GM19452 (cell line): ENCODE data around the gene ETV3.

Source experiments
- ATAC-seq: cut with Tn5 transposase; IDR thresholded peaks from one replicate; pipeline ENCODE4 v1.9.1; 2021; ENCODE audit not compliant: unreplicated experiment

Gene ETV3

GRCh38 chr1:157162345-157162744, 24.1 kb upstream of the ETV3 start:
- no peak for ATAC-seq

GRCh38 chr1:157161901-157162300, 23.7 kb upstream of the ETV3 start:
- ATAC-seq: no peak

GRCh38 chr1:157158967-157159366, 20.8 kb upstream of the ETV3 start:
- no peak for ATAC-seq

DNA sequence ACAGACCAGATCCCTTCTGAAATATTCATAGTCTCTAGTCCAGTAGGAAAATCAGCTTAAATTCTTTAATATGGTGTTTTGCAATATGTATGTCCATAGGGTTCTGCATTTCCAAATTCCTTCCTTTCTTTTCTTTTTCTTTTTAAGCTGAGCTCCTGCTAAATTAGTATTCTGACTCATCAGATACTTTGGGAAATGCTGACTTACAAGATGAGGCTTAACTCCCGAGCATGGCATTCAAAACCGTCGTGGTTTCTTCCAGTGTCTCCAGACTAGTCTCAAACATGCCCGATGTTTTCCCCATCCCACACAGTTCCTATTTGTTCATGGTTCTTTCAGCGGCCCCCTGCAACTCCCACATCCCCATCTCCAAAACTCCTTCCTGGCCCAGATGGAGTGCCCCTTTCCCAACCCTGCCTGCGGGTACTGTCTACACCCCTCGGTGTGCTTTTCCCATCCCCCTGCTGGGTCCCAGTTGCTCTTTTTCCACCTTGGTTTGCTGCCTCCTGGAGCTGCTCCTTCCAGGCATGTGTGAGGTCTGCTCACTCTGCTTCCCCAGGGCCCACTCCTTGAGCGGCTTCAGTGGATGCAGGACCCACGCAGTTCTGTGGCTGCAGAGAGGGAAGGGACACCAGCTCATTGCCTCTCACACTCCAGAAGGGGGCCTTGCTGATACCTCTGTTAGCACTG, 19.5 kb upstream of the ETV3 start:
- no peak for ATAC-seq

DNA sequence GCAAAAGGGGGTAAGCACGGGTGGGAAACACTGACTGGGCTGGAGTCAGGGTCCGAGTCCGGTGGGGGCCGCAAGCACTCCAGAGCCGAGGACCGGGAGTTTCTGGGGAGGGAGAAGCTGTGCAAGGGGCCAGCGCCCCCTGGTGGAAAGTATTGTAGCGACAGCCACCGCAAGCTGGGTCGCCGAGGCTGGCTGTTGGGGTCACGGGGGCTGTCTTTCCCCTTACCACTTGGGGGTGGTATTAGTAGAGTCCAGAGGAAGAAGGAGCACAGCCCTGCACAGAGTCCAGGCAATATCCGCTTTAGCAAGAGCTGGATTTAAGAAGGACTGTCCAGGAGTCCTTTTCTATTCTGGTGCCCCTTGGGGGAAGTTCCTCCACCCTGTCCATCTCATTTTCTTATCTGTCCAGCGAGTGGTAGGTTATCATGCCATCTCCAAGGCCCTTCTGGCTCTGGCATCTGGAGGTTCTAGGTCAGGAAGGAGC, 17.9 kb upstream of the ETV3 start:
- ATAC-seq: no peak

DNA sequence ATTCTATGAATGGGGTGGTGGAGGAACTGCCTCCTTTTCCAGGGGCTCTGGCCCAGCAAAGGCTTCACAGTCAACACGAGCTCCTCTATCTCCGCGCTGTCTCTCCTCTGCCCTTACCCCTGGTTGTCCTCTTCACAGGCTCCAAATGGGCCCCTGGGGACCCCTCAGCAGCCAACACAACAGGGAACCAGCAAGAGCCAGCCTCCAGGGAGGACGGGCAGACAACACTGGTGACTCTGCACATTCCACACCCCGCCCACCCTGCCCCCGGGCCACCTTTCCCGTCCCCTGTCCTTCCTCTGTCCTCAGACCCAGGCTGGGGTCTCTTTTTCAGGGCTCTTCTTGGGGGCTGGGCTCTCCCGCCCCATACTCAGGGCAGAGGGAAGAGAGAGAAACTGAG, 17.5 kb upstream of the ETV3 start:
- no peak for ATAC-seq

DNA sequence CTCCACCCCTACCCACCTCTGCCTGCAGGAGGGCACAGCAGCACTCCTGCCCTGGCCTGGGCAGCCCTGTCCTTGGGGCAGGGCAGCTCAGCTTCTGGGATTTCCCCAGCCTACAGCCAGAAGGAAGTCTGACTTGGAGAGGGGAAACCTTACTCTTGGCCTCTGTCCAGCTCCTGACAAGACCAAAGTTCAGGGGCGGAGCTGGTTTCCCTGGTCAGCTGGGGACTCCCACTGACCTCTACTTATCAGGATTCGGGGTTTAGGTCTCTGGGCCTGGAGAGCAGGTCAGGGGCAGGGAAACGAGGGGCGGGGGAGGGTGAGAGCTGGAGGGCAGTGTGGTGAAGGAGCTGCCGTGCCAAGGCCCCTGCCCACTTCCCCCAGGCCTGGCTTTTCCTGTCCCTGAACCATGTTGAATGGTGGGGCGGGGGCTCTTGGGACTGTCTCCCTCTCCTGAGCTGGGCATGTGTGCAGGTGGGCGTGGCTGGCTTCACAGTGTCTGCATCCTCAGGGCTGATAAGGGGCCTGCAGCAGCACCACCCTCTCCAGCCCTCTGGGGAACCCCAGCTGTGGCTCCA, 16.8 kb upstream of the ETV3 start:
- no peak for ATAC-seq

- ATAC-seq: no peak
These were observed 16.1 kb upstream of the ETV3 start for GRCh38 chr1:157154291-157154690.

GRCh38 chr1:157153746-157154145, 15.6 kb upstream of the ETV3 start:
- no peak for ATAC-seq

GRCh38 chr1:157152510-157152909, 14.3 kb upstream of the ETV3 start:
- no peak for ATAC-seq

GRCh38 chr1:157151506-157151905, 13.3 kb upstream of the ETV3 start:
- no peak for ATAC-seq

DNA sequence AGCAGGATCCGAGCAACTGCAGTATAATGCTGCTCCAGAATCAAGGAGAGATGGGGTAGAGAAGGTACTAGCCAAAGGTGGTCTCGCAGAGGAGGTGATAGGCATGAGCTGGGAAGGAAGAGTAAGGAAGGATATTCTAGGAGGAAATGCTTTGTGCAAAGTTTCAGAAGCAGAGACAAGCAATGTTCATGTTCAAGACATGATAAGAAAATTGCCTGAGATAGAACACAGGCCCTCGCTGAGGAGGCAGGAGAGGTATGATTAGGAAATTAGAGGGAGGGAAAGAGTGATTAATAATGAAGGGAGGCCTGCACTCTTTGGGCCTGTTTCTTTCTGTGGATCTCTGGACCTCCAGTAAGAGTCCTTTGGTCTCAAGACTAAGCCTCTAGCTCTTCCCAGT, 12.9 kb upstream of the ETV3 start:
- no peak for ATAC-seq

DNA sequence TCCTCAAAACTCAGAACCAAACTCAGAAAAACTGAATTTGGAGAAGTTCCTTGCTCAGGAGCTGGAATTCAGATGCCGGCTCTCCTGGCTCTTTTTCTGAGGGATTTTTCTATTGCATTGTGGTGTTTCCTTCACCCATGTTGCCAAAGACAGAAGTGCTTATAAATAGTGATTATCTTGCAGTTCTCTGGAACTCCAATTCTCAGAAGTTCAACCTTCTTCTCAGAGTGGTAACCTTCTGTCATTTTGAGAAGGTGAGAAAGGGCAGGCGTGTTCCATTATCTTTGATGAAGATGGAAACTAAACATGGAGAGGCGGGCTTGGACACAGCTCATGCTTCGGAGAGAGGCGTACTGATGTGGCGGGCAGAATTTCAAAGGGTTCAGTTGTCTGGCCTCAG, 12.4 kb upstream of the ETV3 start:
- ATAC-seq: no peak

- no peak for ATAC-seq
These were observed 9.9 kb upstream of the ETV3 start for GRCh38 chr1:157147906-157148700.

DNA sequence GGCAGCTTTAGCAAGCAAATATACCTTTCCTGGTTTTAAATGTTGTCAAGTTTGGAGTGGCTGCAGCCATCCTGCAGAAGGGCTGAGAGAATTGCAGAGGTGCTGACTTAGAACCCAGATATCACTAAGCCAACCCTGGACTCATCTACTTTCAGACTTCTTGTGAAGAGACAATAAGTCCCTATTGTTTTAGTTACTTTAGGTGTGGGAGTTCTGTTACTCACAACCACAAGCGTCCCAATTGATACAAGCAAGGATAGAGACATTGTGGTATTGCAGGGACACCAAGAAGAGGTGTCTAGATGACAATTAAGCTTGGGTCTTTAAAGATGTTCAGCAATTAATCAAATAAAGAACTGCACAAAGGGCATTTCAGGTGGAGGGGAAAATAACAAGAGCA, 8.8 kb upstream of the ETV3 start:
- no peak for ATAC-seq

- ATAC-seq: no peak
These were observed 8.0 kb upstream of the ETV3 start for GRCh38 chr1:157146244-157146643.

- ATAC-seq: no peak
These were observed 6.9 kb upstream of the ETV3 start for GRCh38 chr1:157145076-157145475.

DNA sequence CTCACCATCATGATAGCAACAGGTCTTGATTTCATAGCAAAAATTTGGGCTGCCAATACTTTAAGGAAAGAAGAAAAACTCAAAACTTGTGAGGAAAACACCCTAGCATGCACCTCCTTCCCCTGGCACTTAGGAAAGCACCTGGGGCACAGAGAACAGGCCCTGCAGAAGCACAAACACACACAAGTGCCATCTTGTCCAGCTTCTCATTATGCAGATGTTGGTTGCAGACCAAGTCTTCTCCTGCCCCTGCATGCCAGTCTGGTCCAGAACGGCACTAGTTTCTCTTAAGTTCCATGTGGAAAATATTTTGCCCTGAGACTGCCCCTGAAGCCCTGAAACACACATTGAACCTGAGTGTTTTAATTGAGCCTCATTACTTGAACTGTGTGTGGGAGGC, 6.3 kb upstream of the ETV3 start:
- ATAC-seq: no peak

DNA sequence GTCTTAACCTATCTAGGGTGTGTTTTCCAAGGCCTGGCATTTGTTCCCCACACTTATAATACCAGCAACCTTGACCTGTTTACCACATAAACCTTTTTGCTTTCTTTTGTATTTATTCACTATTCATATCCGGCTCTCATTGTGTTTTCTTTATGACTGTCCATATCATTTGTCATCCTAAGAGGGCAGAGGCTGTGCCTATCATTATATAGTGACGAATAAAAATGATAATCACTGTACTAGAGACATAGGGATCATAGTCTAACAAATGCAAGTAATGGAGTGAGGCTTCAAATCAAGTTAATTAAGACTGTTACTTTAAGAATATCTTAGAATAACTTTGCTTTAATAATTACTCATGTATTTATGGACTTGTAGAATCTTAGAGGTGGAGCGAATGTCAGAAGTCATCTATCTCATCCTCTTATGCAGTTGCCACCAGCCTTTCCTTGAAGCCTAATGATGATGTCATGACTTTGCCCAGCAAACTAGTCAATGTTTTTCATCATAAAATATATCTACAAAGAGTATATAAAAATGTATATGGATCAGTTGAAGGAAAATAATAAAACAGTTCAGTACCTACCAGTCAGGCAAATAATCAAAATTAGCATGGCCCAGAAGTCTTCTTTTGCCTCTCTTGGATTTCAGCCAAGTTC, 4.7 kb upstream of the ETV3 start:
- ATAC-seq: no peak

GRCh38 chr1:157142201-157142600, 4.0 kb upstream of the ETV3 start:
- no peak for ATAC-seq

DNA sequence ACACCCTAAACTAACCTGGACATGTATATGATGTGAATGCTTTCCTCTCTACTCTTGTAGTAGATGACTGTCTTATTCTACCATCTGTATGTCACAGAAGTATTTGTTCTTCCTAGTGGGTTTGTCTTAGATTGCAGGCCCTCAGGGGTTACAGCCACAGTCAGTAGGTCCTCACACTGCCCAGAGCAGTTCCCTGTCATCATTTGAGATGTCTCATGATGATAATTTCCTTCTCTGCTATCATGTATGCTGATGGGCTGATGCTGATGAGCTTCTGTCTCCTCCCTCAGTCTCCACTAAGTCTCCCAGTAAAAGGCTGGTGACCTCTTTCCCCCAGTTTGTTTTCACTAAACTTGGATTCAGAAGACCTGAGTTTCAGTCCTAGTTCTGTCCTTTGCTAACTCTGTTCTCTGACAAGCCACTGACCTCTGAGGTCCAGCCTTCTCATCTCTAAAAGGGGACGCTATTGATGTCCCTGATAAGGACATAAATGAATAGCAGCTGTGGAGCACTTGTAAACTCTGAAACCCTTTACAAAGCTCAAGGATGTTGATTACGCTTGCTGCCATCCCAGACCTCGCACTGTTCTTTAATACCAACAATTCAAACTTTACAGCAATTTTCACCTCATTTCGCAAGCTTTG, 3.1 kb upstream of the ETV3 start:
- no peak for ATAC-seq
